Neutrophil (primary cell): ENCODE results near the gene TDO2.

Experiments used
- H3K27ac ChIP-seq: fragments of 200-600 bp; sonication (generic); 2 replicates; pipeline ENCODE4 v1.5.1; 2016; ENCODE audit warnings: mild to moderate bottlenecking, moderate library complexity
- H3K27me3 ChIP-seq: fragments of 200-600 bp; sonication (generic); 2 replicates; pipeline ENCODE4 v1.6.0; 2016; ENCODE audit warnings: mild to moderate bottlenecking
- H3K36me3 ChIP-seq: fragments of 200-600 bp; sonication (generic); 2 replicates; pipeline ENCODE4 v1.5.1; 2017
- H3K4me1 ChIP-seq, 2 experiments: fragments of 200-600 bp in 1 of 2; sonication (generic) in 1 of 2; 1 replicate in 1 of 2; 2 replicates in 1 of 2; pipeline versions ENCODE4 v1.5.1 to v1.6.1; 2013 to 2016; ENCODE audit warnings: low read depth in 1 of 2, low read length in 1 of 2, mild to moderate bottlenecking in 1 of 2, moderate library complexity in 1 of 2; ENCODE audit not compliant: control insufficient read depth in 1 of 2, insufficient read depth in 1 of 2
- H3K4me3 ChIP-seq, 2 experiments: fragments of 200-600 bp in 1 of 2; sonication (generic) in 1 of 2; 1 replicate in 1 of 2; 2 replicates in 1 of 2; pipeline ENCODE4 v1.5.1; 2013 to 2016; ENCODE audit warnings: low read depth in 1 of 2, low read length in 1 of 2, mild to moderate bottlenecking in 1 of 2, moderate library complexity in 1 of 2
- H3K9me3 ChIP-seq: fragments of 200-600 bp; sonication (generic); 2 replicates; pipeline ENCODE4 v1.5.1; 2016
- TF ChIP-seq, protein P1 (sequence below): fragments of 200-600 bp; sonication (generic); IDR thresholded peaks from 2 replicates; pipeline ENCODE4 v1.5.1; 2016; ENCODE audit warnings: antibody characterized with exemption

Gene TDO2

DNA sequence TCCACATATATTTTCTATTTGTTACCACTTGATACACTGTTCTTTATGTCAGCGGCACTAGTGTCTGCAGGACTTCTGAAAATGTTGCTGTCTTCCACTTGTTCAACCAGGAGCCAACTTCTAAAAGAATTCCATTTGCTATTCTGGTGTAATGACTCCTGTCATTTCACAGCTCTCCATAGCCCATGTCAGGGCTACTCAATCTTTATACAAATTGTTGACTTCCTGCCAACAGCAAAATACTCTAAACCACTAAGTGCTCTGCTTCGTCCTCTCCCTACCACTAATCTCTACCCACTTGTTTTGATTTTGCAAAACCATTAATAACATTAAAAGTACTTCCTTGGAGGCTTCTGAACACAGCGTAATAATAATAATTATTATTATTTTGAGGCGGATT, 43.0 kb downstream of the TDO2 start:
- Histone ChIP-seq H3K9me3 (no peaks in the 10 kb centered on the region), H3K27me3 (no peaks in the 10 kb centered on the region), H3K4me3 (no peak overlapping the region), H3K36me3 (no peaks in the 10 kb centered on the region), H3K4me1 (no peaks in the 10 kb centered on the region), H3K27ac (no peak overlapping the region)
- TF ChIP-seq, protein P1, sequence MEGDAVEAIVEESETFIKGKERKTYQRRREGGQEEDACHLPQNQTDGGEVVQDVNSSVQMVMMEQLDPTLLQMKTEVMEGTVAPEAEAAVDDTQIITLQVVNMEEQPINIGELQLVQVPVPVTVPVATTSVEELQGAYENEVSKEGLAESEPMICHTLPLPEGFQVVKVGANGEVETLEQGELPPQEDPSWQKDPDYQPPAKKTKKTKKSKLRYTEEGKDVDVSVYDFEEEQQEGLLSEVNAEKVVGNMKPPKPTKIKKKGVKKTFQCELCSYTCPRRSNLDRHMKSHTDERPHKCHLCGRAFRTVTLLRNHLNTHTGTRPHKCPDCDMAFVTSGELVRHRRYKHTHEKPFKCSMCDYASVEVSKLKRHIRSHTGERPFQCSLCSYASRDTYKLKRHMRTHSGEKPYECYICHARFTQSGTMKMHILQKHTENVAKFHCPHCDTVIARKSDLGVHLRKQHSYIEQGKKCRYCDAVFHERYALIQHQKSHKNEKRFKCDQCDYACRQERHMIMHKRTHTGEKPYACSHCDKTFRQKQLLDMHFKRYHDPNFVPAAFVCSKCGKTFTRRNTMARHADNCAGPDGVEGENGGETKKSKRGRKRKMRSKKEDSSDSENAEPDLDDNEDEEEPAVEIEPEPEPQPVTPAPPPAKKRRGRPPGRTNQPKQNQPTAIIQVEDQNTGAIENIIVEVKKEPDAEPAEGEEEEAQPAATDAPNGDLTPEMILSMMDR, result no peak

DNA sequence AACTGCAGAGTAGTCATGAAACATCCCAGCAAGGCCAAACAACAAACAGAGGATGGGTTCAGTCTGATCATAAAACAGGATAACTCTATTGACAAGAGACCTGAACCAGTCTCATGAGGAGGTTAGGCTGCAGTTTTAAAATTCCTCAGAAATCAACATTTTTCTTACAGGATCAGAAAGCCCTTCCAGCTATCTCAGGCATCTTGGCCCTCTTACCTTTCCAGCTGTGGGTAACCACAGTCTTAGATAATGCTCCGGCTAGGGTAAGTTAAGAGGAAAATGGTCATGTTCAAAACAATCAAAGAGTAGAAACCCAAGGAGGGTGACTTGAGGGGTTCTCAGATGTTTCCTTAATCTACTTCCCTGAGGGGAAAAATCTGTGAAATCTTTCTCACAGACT, 45.0 kb downstream of the TDO2 start:
- H3K9me3 ChIP-seq, result no peaks in the 10 kb centered on the region
- H3K27me3 ChIP-seq, result no peaks in the 10 kb centered on the region
- no peak overlapping the region for H3K27ac ChIP-seq
- no peak overlapping the region for H3K4me3 ChIP-seq
- no peaks in the 10 kb centered on the region for H3K4me1 ChIP-seq
- TF ChIP-seq, protein P1, result no peak
- H3K36me3 ChIP-seq, result no peaks in the 10 kb centered on the region

DNA sequence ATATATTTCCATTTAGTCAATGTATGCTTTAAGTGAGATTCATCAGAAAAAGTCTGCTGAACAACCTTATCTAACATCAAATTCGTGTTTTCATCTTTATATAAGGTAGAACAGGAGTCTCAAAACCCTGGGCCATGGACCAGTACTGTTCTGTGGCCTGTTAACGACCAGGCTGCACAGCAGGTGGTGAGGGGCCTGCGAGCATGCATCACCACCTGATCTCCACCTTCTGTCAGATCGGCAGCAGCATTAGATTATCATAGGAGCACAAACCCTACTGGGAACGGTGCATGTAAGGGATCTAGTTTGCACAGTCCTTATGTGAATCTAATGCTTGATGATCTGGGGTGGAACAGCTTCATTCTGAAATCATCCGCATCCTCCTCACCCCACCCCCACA, 47.0 kb downstream of the TDO2 start:
- Histone ChIP-seq H3K4me1 (peaks cover 0 to 3% of the 10 kb centered on the region in 2 experiments), H3K36me3 (no peaks in the 10 kb centered on the region)

DNA sequence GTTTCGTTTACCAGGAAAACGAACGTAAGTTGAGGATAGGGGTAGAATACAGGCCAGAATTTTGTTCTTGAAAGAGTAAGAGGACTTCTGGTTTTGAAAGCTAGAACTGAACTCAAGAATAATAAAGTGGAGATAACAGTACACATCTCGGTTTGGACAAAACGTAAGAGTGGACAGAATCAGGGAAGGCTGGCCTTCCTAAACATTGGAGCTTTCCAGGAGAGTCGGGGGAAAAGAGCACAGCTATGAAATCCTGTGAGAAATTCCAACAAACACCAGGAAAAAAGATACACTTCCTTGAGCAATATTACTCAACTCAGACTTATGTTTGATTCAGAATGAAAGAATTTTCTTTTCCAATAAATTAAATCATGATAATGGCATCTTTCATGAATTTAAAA, 49.0 kb downstream of the TDO2 start:
- Histone ChIP-seq H3K4me3 (no peak overlapping the region), H3K4me1 (peaks cover 0 to 3% of the 10 kb centered on the region in 2 experiments), H3K27ac (no peak overlapping the region), H3K9me3 (no peaks in the 10 kb centered on the region), H3K36me3 (no peaks in the 10 kb centered on the region), H3K27me3 (peaks cover 7% of the 10 kb centered on the region)
- TF ChIP-seq, protein P1, result no peak

More for the DNA sequence above, 47.0 kb downstream of the TDO2 start:
- TF ChIP-seq, protein P1, result no peak
- Histone ChIP-seq H3K27ac (no peak overlapping the region), H3K4me3 (no peak overlapping the region), H3K27me3 (peaks cover 4% of the 10 kb centered on the region), H3K9me3 (no peaks in the 10 kb centered on the region)

DNA sequence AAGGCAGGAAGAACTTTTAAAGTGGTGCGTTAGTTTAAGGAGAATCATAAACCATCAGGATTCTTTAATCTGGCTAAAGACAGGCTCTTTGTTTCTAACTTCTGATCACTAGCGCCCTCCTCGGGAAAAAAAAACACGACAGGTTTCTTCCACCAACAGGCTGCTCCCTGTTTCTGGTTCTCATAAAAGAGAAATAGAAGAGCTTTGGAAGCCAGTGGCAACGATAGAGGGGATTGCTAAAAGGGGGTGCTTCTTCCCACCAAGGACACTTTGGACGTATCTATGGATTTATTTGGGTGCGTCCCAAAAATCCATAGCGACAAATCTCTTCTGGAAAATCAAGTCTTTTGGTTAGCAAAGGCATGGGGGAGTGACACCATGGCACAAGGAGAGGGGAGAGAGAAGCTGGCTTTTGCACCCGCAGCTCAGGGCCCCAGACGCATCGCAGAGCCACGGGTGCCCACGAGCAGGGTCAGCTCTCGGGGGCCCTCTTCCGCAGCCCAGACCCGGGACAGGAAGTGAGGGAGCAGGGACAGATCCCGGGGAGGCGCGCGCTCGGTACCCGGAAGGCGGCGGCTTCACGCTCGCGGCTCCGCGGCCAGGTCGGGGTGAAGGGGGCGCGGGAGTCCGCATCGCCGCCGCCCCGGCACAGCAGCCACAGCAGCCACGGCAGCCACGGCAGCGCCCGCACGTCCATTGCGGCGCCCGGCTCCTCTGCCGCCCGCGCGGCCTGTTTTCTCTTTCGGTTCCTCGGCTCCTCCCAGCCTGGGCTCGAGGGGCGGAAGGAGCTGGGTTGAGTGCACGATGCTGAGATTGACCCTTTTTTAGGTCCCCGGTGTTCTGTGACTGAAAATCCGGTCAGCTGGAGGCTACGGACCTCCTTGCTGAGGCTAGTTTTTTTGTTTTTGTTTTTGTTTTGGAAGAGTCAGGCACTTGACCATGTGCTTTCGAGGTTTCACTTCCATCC, 49.9 kb downstream of the TDO2 start, which contains the start of gene CTSO:
TSS of gene CTSO (minus strand) at position 716 of the 967 bp plus-strand sequence. CDS start at position 697, 19 bp downstream.
- TF ChIP-seq, protein P1, result no peak
- H3K27ac ChIP-seq, result peak within 1 kb of the TSS; percentile 42

More for the DNA sequence above, 49.9 kb downstream of the TDO2 start, which contains the start of gene CTSO:
- peaks cover 7% of the 10 kb centered on the region for H3K27me3 ChIP-seq
- no peaks in the 10 kb centered on the region for H3K36me3 ChIP-seq
- H3K4me3 ChIP-seq, result peak within 1 kb of the TSS; percentile 62 to 67
- H3K9me3 ChIP-seq, result no peaks in the 10 kb centered on the region
- H3K4me1 ChIP-seq, result peaks cover 0 to 3% of the 10 kb centered on the region in 2 experiments
